SU-DHL-6 (cell line): ENCODE results near the gene DDX10.

ENCODE experiments used
- EZH2phosphoT487 ChIP-seq: fragments of 200-600 bp; sonication (generic), shearing (Covaris generic); conservative IDR thresholded peaks from 2 replicates; pipeline ENCODE4 v1.6.1; 2018; ENCODE audit warnings: mild to moderate bottlenecking, antibody characterized with exemption, low read length, moderate library complexity, mixed read lengths
- TF ChIP-seq, protein P1 (sequence below): fragments of 200-600 bp; sonication (generic); IDR thresholded peaks from one replicate; pipeline ENCODE4 v1.5.1; 2017; ENCODE audit warnings: antibody characterized with exemption, mild to moderate bottlenecking, low read length, moderate library complexity; ENCODE audit not compliant: insufficient read depth, poor library complexity, severe bottlenecking

DNA sequence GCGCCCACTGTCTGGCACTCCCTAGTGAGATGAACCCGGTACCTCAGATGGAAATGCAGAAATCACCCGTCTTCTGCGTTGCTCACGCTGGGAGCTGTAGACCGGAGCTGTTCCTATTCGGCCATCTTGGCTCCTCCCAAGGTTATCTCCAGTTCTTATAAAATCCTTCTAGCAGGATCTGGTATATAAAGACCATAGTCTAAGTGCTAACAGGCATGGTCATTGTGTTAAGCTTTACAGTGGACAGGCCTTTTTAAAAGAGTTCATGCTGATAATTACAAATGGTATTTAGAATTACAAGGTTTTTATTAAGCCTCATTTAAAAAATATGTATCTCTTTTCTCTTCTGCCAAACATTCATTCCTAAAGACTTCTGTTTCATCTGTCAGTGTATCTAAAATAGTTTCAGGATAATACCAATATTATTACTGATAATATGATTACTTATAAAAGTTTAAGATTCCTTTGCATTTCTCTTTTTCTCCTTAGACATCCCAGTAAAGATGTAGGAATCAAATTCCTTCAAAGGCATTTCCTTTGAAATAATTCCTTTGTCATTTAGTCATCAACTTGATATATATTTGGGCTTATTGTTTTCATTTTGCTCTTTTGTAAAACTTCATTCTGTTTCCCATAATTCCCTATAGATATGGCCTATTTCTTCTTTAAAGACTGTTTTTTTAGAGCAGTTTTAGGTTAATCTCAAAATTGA is 20.7 kb downstream of the DDX10 start:
- TF ChIP-seq, protein P1, sequence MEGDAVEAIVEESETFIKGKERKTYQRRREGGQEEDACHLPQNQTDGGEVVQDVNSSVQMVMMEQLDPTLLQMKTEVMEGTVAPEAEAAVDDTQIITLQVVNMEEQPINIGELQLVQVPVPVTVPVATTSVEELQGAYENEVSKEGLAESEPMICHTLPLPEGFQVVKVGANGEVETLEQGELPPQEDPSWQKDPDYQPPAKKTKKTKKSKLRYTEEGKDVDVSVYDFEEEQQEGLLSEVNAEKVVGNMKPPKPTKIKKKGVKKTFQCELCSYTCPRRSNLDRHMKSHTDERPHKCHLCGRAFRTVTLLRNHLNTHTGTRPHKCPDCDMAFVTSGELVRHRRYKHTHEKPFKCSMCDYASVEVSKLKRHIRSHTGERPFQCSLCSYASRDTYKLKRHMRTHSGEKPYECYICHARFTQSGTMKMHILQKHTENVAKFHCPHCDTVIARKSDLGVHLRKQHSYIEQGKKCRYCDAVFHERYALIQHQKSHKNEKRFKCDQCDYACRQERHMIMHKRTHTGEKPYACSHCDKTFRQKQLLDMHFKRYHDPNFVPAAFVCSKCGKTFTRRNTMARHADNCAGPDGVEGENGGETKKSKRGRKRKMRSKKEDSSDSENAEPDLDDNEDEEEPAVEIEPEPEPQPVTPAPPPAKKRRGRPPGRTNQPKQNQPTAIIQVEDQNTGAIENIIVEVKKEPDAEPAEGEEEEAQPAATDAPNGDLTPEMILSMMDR = no peak
- no peak for TF ChIP-seq EZH2phosphoT487
